Lower leg skin (tissue), 3 donors: ENCODE measurements around the gene SYP.

Source experiments
- CTCF ChIP-seq, 3 donors: fragments of 450-650 bp; IDR thresholded peaks; one replicate each; pipeline ENCODE4 v1.5.1; 2016; ENCODE audit warnings: antibody characterized with exemption in 3 of 3, mild to moderate bottlenecking in 3 of 3, moderate library complexity in 2 of 3
- POLR2A ChIP-seq, 2 donors: fragments of 450-650 bp; IDR thresholded peaks; one replicate each; pipeline ENCODE4 v1.6.1; 2016 to 2017; ENCODE audit warnings: antibody characterized with exemption in 2 of 2, mild to moderate bottlenecking in 1 of 2, moderate library complexity in 1 of 2

- TF ChIP-seq CTCF (IDR thresholded peaks at IDR 0.05) (no peak), POLR2A (IDR thresholded peaks at IDR 0.05) (no peak)
Observed at GRCh38 chrX:49187526-49187925, 12.5 kb downstream of the SYP start.
